HL-60 (cell line): Measurements from ENCODE around the gene NRXN3.

Experiments
- REST ChIP-seq: IDR thresholded peaks from 2 replicates; pipeline ENCODE4 v1.6.1; 2012; ENCODE audit warnings: low read depth; ENCODE audit not compliant: insufficient replicate concordance
- TF ChIP-seq, protein P1 (sequence below): IDR thresholded peaks from one replicate; pipeline ENCODE4 v1.5.1; 2011; ENCODE audit warnings: low read length, control low read depth, inconsistent platforms; ENCODE audit not compliant: insufficient read depth

- TF ChIP-seq, protein P1, sequence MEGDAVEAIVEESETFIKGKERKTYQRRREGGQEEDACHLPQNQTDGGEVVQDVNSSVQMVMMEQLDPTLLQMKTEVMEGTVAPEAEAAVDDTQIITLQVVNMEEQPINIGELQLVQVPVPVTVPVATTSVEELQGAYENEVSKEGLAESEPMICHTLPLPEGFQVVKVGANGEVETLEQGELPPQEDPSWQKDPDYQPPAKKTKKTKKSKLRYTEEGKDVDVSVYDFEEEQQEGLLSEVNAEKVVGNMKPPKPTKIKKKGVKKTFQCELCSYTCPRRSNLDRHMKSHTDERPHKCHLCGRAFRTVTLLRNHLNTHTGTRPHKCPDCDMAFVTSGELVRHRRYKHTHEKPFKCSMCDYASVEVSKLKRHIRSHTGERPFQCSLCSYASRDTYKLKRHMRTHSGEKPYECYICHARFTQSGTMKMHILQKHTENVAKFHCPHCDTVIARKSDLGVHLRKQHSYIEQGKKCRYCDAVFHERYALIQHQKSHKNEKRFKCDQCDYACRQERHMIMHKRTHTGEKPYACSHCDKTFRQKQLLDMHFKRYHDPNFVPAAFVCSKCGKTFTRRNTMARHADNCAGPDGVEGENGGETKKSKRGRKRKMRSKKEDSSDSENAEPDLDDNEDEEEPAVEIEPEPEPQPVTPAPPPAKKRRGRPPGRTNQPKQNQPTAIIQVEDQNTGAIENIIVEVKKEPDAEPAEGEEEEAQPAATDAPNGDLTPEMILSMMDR = no peak
- TF ChIP-seq REST = no peak
Measured at GRCh38 chr14:79432640-79433039, 1262.5 kb downstream of the NRXN3 start.
